ENCODE data around the gene ANKRD30BL.
"Not testable (repeated sequence)": the region's sequence is repeated elsewhere in the genome, so short reads cannot be mapped to it uniquely, and the experiment has no call there.

ANKRD30BL gene
- 0 to 0.07 reads per million in 2 donors for total RNA-seq

DNA sequence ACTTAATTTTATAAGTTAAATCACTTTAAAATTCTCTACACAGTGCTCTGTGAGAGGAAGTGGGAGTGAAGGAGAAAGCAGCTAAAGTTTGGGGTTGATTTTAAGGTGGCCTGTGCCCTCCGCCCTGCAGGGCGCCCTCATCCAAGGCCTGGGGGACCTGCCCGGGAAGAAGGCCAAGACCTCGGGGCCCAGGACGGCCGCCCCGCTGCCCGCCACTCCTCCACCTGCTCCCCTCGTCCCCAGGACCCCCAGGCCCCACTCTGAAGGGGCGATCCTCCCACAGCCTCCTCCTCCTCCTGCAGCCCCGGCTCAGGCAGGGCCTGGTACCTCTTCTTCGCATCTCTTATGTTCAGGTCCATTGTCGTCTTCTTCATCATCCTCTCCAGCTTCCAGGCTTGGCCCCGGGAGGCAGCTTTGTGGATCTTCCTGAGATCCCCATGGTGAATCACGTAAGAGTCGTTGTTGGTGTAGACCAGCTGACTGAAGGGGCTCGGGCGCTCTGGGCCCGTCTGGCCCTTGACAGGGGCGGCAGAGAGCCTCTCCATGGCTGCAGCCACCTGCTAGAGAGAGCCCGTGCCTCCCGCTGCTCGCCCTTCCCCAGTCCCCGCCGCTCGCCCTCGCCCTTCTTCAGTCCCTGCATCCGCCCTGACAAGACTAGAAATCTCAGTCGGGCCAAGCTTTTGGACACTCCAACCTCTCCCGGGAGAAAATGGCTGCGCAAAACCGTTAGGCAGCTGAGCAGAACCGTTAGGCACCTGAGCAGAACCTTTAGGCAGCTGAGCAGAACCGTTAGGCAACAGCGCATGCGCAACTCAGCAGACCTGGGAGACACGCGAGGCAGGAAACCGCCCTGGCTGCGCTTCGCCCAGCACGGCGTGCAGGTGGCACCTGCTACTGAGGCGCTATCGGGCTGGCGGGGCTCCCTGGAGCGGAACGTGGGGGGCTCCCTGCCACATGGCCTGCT lies at the start of gene ANKRD30BL:
ANKRD30BL (minus strand) TSS at position 792 of the 964 bp plus-strand sequence; CDS start at position 545, 247 bp downstream.
- DNase-seq, result not testable (repeated sequence)

DNA sequence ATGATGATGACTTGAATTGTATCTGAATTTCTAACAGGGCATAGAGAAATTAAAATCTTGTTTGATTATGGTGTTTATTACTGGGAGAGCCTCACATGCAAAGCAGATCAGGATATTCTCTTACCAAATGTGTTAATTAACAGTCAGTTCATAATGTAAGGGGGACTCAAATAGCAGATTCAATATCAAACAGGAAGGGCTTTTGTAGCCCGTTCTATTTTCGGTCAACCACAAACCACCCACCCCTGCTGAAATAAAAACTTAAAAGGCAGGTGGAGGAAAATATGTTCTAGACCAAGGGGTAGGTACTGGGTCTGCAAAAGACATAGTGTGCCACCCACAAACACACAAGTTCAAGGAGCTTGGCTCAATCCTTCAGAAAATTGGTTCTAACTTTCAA lies 41.1 kb upstream of the ANKRD30BL start:
- DNase-seq, result not testable (repeated sequence)

GRCh38 chr2:132192854-132193253 lies 31.1 kb upstream of the ANKRD30BL start:
- DNase-seq, result not testable (repeated sequence)

- DNase-seq, result not testable (repeated sequence)
These were observed 5.3 kb upstream of the ANKRD30BL start for GRCh38 chr2:132167100-132167499.

DNA sequence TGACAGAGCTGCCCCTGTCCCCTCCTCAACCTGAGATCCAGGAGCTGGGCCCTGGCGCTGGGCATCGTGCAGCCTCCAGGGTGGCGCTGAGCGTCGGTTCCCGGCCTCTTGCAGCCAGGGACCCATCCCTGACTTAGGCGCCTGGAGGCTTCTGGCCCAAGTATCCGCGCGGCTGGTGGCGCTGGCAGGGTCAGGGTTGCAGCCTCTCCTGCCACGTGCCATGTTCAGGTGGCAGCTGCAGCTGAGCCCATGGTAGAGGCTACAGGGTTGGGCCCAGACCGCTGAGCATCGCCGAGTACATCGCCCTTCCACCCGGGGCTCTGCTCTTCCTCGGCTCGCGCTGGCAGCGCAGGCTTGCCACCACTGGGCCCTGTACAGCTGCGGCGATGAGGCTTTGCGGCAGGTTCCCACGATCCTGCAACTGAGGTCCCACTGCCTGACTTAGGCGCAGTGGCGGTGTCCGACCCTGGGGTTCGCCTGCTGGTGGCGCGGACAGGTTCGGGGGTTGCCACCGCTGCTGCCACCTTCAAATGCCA lies 441 bp upstream of the ANKRD30BL start:
- not testable (repeated sequence) for DNase-seq

- not testable (repeated sequence) for DNase-seq
These were observed 15.0 kb downstream of the ANKRD30BL start for GRCh38 chr2:132146774-132147173.
